MM.1S (cell line): Measurements from ENCODE around the gene SPPL3.

Experiments
- CTCF ChIP-seq: fragments of 300-600 bp; sonication (generic); IDR thresholded peaks from 2 replicates; pipeline ENCODE4 v1.5.1; 2016; ENCODE audit warnings: antibody characterized with exemption, low read length, mixed read lengths
- EZH2 ChIP-seq: fragments of 300-600 bp; sonication (generic); optimal IDR thresholded peaks from 2 replicates; pipeline ENCODE3; 2017; ENCODE audit warnings: low read depth, mild to moderate bottlenecking, antibody characterized with exemption, low read length, mixed read lengths

GRCh38 chr12:120754792-120755191, 149.4 kb downstream of the SPPL3 start:
- TF ChIP-seq CTCF (no peak), EZH2 (no peak)
